WERI-Rb-1 (cell line): ENCODE measurements around the gene PPP1R9A.
A peak's percentile ranks its signal among the peaks of the same experiment; 100 is the strongest.

Source experiments
- DNase-seq: peaks from one replicate; pipeline ENCODE4 v3.0.0-alpha.2; 2020
- H3K27ac ChIP-seq: fragments of 250-450 bp; sonication (Bioruptor Pico); 2 replicates; pipeline ENCODE4 v1.5.1; 2020; ENCODE audit warnings: mild to moderate bottlenecking, moderate library complexity
- H3K27me3 ChIP-seq: fragments of 250-450 bp; sonication (Bioruptor Pico); 2 replicates; pipeline ENCODE4 v1.5.1; 2021; ENCODE audit warnings: mild to moderate bottlenecking, low read depth, moderate library complexity; ENCODE audit not compliant: insufficient read depth, severe bottlenecking
- H3K36me3 ChIP-seq: fragments of 250-450 bp; sonication (Bioruptor Pico); 2 replicates; pipeline ENCODE4 v1.5.1; 2020; ENCODE audit warnings: mild to moderate bottlenecking, moderate library complexity
- H3K4me3 ChIP-seq: 2 replicates; pipeline ENCODE4 v1.5.1; 2011; ENCODE audit warnings: low read depth, mild to moderate bottlenecking, control low read depth, low read length
- H3K9me3 ChIP-seq: fragments of 250-450 bp; sonication (Bioruptor Pico); 2 replicates; pipeline ENCODE4 v1.5.1; 2021; ENCODE audit warnings: mild to moderate bottlenecking, moderate library complexity; ENCODE audit not compliant: severe bottlenecking
- CTCF ChIP-seq: IDR thresholded peaks from 2 replicates; pipeline ENCODE4 v1.5.1; 2011; ENCODE audit warnings: low read depth, mild to moderate bottlenecking, control low read depth, inconsistent platforms, low read length

The PPP1R9A gene

GRCh38 chr7:94907026-94907810 lies at the start of gene PPP1R9A:
Gene PPP1R9A (plus strand): TSS chr7:94907594. CDS start chr7:94910114, 2,520 bp downstream.
- peak; percentile 87 for DNase-seq
- peak; percentile 60 for TF ChIP-seq CTCF
- no peaks in the 10 kb centered on the region for H3K9me3 ChIP-seq
- peak within 1 kb of the TSS; percentile 84 for H3K4me3 ChIP-seq
- peak within 1 kb of the TSS; percentile 83 for H3K27ac ChIP-seq
- H3K36me3 ChIP-seq = peaks cover 8% of the 10 kb centered on the region
- H3K27me3 ChIP-seq = no peaks in the 10 kb centered on the region

- H3K4me3 ChIP-seq = no peak overlapping the region
- no peak for TF ChIP-seq CTCF
- no peak overlapping the region for H3K27ac ChIP-seq
- no peaks in the 10 kb centered on the region for H3K9me3 ChIP-seq
- no peak for DNase-seq
- H3K27me3 ChIP-seq = no peaks in the 10 kb centered on the region
- H3K36me3 ChIP-seq = no peaks in the 10 kb centered on the region
These were observed 36.3 kb upstream of the PPP1R9A start for GRCh38 chr7:94871132-94871531.

- Histone ChIP-seq H3K36me3 (no peaks in the 10 kb centered on the region), H3K27me3 (no peaks in the 10 kb centered on the region), H3K9me3 (peaks cover 6% of the 10 kb centered on the region), H3K27ac (no peak overlapping the region), H3K4me3 (no peak overlapping the region)
- no peak for TF ChIP-seq CTCF
- no peak for DNase-seq
These were observed 34.2 kb upstream of the PPP1R9A start for GRCh38 chr7:94873239-94873638.

- no peak overlapping the region for H3K4me3 ChIP-seq
- no peak overlapping the region for H3K27ac ChIP-seq
- no peaks in the 10 kb centered on the region for H3K36me3 ChIP-seq
- no peak for DNase-seq
- TF ChIP-seq CTCF = no peak
- H3K27me3 ChIP-seq = no peaks in the 10 kb centered on the region
- H3K9me3 ChIP-seq = peaks cover 7% of the 10 kb centered on the region
These were observed 33.2 kb upstream of the PPP1R9A start for GRCh38 chr7:94874036-94874785.

GRCh38 chr7:94875201-94875600 lies 32.2 kb upstream of the PPP1R9A start:
- no peak for DNase-seq
- peaks cover 7% of the 10 kb centered on the region for H3K9me3 ChIP-seq
- no peak overlapping the region for H3K4me3 ChIP-seq
- no peaks in the 10 kb centered on the region for H3K36me3 ChIP-seq
- no peak for TF ChIP-seq CTCF
- H3K27ac ChIP-seq = no peak overlapping the region
- H3K27me3 ChIP-seq = no peaks in the 10 kb centered on the region
